Mesothelial cell of epicardium (in vitro differentiated cells): ENCODE results near the gene RNF212B. TPM values are rescaled to one million over a fixed set of nuclear protein-coding genes. Genes with fewer than 3 reads are reported as not detected.
"Not testable (repeated sequence)": the region's sequence is repeated elsewhere in the genome, so short reads cannot be mapped to it uniquely, and the experiment has no call there.

Experiments used
- DNase-seq, 2 experiments: peaks; one replicate each; pipeline ENCODE4 v3.0.0; 2021; ENCODE audit warnings: low spot score in 2 of 2; ENCODE audit not compliant: unreplicated experiment in 2 of 2
- H3K27ac Mint-ChIP-seq: 2 replicates; pipeline ENCODE4 v1.8.0; 2021; ENCODE audit warnings: mixed read lengths
- H3K27me3 Mint-ChIP-seq: 2 replicates; pipeline ENCODE4 v1.8.0; 2021; ENCODE audit warnings: low read depth, mixed read lengths
- H3K36me3 Mint-ChIP-seq: 2 replicates; pipeline ENCODE4 v1.8.0; 2021; ENCODE audit warnings: mixed read lengths
- H3K4me1 Mint-ChIP-seq: 2 replicates; pipeline ENCODE4 v1.8.0; 2021; ENCODE audit warnings: mixed read lengths
- H3K4me3 Mint-ChIP-seq: 2 replicates; pipeline ENCODE4 v1.8.0; 2021; ENCODE audit warnings: mild to moderate bottlenecking, moderate library complexity, mixed read lengths
- H3K9me3 Mint-ChIP-seq: 2 replicates; pipeline ENCODE4 v1.8.0; 2021; ENCODE audit warnings: mixed read lengths
- CTCF ChIP-seq: fragments of 200-600 bp; sonication (generic); IDR thresholded peaks from one replicate; pipeline ENCODE4 v1.5.0; 2021; ENCODE audit warnings: antibody characterized with exemption; ENCODE audit not compliant: unreplicated experiment
- total RNA-seq: library from RNA; stranded (reverse); gene quantifications from 3 replicates; pipeline ENCODE4 v1.2.1, GENCODE V29; 2021

Gene RNF212B
- total RNA-seq, 1 donor from 2014 or later = not detected

- TF ChIP-seq CTCF = no peak
- Mint-ChIP-seq H3K36me3 (peaks cover 6% of the 10 kb centered on the region), H3K27me3 (peaks cover 2% of the 10 kb centered on the region), H3K4me3 (no peak overlapping the region), H3K27ac (no peak overlapping the region), H3K4me1 (no peaks in the 10 kb centered on the region), H3K9me3 (peaks cover 22% of the 10 kb centered on the region)
- DNase-seq = no peak
Measured at GRCh38 chr14:23217032-23218020, 20.4 kb upstream of the RNF212B start.

GRCh38 chr14:23219075-23219474 is 18.7 kb upstream of the RNF212B start:
- peaks cover 8% of the 10 kb centered on the region for H3K36me3 Mint-ChIP-seq
- H3K4me3 Mint-ChIP-seq = no peak overlapping the region
- H3K27ac Mint-ChIP-seq = no peak overlapping the region
- H3K27me3 Mint-ChIP-seq = peaks cover 2% of the 10 kb centered on the region
- TF ChIP-seq CTCF = no peak
- peaks cover 30% of the 10 kb centered on the region for H3K9me3 Mint-ChIP-seq
- DNase-seq = no peak
- no peaks in the 10 kb centered on the region for H3K4me1 Mint-ChIP-seq

- not testable (repeated sequence) for H3K27ac Mint-ChIP-seq, H3K36me3 Mint-ChIP-seq, H3K4me1 Mint-ChIP-seq, H3K4me3 Mint-ChIP-seq, DNase-seq, H3K27me3 Mint-ChIP-seq
- H3K9me3 Mint-ChIP-seq = peaks cover 34% of the 10 kb centered on the region
Measured at GRCh38 chr14:23224958-23225357, 12.8 kb upstream of the RNF212B start.

GRCh38 chr14:23227566-23227965 is 10.2 kb upstream of the RNF212B start:
- no peak for DNase-seq
- H3K9me3 Mint-ChIP-seq = peaks cover 27% of the 10 kb centered on the region
- TF ChIP-seq CTCF = no peak
- H3K36me3 Mint-ChIP-seq = peaks cover 2% of the 10 kb centered on the region
- no peaks in the 10 kb centered on the region for H3K4me1 Mint-ChIP-seq
- peaks cover 1% of the 10 kb centered on the region for H3K27me3 Mint-ChIP-seq
- H3K4me3 Mint-ChIP-seq = no peak overlapping the region
- H3K27ac Mint-ChIP-seq = no peak overlapping the region

- no peaks in the 10 kb centered on the region for H3K4me1 Mint-ChIP-seq
Measured at GRCh38 chr14:23228812-23229211, 8.9 kb upstream of the RNF212B start.

GRCh38 chr14:23232241-23232808 is 5.4 kb upstream of the RNF212B start:
- not testable (repeated sequence) for H3K4me1 Mint-ChIP-seq, H3K4me3 Mint-ChIP-seq, H3K27me3 Mint-ChIP-seq, DNase-seq, H3K36me3 Mint-ChIP-seq, H3K9me3 Mint-ChIP-seq, H3K27ac Mint-ChIP-seq

More at GRCh38 chr14:23228812-23229211, 8.9 kb upstream of the RNF212B start:
- no peak for DNase-seq
- no peak for TF ChIP-seq CTCF
- Mint-ChIP-seq H3K27ac (no peak overlapping the region), H3K27me3 (peaks cover 1% of the 10 kb centered on the region), H3K4me3 (no peak overlapping the region), H3K36me3 (no peaks in the 10 kb centered on the region), H3K9me3 (peaks cover 23% of the 10 kb centered on the region)
